Measurements from ENCODE around the gene DDIT3.

Gene DDIT3

GRCh38 chr12:57472391-57472790, 47.9 kb downstream of the DDIT3 start:
- H3K27ac ChIP-seq, result no peak overlapping the region
- TF ChIP-seq CTCF (IDR thresholded peaks at IDR 0.05), result no peak

- no peak overlapping the region for H3K27ac ChIP-seq
- TF ChIP-seq CTCF (IDR thresholded peaks at IDR 0.05) (no peak), ZFX (IDR thresholded peaks at IDR 0.05; ENCODE audit: borderline replicate concordance) (no peak)
Observed at GRCh38 chr12:57471661-57472060, 48.7 kb downstream of the DDIT3 start.

GRCh38 chr12:57470970-57471656, 49.2 kb downstream of the DDIT3 start:
- no peak overlapping the region for H3K27ac ChIP-seq
- TF ChIP-seq CTCF (IDR thresholded peaks at IDR 0.05) (no peak), ZFX (IDR thresholded peaks at IDR 0.05; ENCODE audit: borderline replicate concordance) (no peak)

- H3K27ac ChIP-seq, result no peak overlapping the region
- TF ChIP-seq CTCF (IDR thresholded peaks at IDR 0.05) (no peak), ZFX (IDR thresholded peaks at IDR 0.05; ENCODE audit: borderline replicate concordance) (no peak)
Observed at GRCh38 chr12:57470286-57470969, 49.9 kb downstream of the DDIT3 start.

- TF ChIP-seq CTCF (IDR thresholded peaks at IDR 0.05) (no peak), ZFX (IDR thresholded peaks at IDR 0.05; ENCODE audit: borderline replicate concordance) (no peak)
- H3K27ac ChIP-seq, result no peak overlapping the region
Observed at GRCh38 chr12:57469296-57470164, 50.8 kb downstream of the DDIT3 start.

- no peak for TF ChIP-seq CTCF (IDR thresholded peaks at IDR 0.05)
- no peak for TF ChIP-seq ZFX (IDR thresholded peaks at IDR 0.05; ENCODE audit: borderline replicate concordance)
- H3K27ac ChIP-seq, result no peak overlapping the region
Observed at GRCh38 chr12:57467915-57468314, 52.4 kb downstream of the DDIT3 start.

Data from 22Rv1 (cell line).